Kasumi-1 (cell line): Measurements from ENCODE around the gene LRRC75A.
"Not testable (repeated sequence)": the region's sequence is repeated elsewhere in the genome, so short reads cannot be mapped to it uniquely, and the experiment has no call there.

Source experiments
- DNase-seq, 2 experiments: peaks; one replicate each; lab custom pipeline; 2025; lab: John Stamatoyannopoulos, UW

LRRC75A gene

GRCh38 chr17:16432017-16432416, 60.0 kb downstream of the LRRC75A start:
- no peak for DNase-seq

DNA sequence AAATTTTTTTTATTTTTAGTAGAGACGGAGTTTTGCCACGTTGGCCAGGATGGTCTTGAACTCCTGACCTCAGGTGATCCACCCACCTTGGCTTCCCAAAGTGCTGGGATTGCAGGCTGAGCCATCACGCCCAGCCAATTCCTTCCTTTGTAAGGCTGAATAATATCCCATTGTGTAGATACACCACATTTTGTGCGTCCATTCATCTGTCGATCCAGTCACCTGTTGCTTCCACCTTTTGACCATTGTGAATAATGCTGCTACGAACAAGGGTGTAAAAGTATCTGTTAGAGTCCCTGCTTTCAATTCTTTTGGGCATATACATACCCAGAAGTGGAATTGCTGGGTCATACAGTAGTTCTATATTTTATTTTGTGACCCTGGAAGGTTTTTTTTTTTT, 61.3 kb downstream of the LRRC75A start:
- DNase-seq: no peak

- DNase-seq: no peak
These were observed 62.9 kb downstream of the LRRC75A start for GRCh38 chr17:16429083-16429482.

GRCh38 chr17:16428098-16428882, 63.7 kb downstream of the LRRC75A start:
- DNase-seq: peak; percentile 43 to 72

DNA sequence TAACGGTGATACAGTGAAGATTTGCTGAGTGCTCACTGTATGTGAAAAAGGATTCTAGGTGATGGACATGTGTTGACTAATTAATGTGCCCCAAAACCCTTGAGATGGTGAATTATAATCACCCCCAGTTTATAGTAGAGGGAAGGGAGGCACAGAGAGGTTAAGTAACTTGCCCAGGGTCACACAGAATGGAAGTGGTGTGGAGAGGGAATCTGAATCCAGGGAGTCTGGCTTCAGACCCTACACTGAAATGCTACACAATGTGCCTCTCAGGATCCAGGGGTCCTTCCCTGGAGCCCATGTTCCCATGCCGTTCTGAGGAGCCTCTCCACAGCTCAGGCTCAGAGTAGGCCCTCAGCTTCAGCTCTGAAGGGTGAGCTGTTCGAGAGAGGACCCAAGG, 65.0 kb downstream of the LRRC75A start:
- no peak for DNase-seq

GRCh38 chr17:16425698-16426659, 66.0 kb downstream of the LRRC75A start:
- DNase-seq: no peak

GRCh38 chr17:16425202-16425601, 66.8 kb downstream of the LRRC75A start:
- no peak for DNase-seq

DNA sequence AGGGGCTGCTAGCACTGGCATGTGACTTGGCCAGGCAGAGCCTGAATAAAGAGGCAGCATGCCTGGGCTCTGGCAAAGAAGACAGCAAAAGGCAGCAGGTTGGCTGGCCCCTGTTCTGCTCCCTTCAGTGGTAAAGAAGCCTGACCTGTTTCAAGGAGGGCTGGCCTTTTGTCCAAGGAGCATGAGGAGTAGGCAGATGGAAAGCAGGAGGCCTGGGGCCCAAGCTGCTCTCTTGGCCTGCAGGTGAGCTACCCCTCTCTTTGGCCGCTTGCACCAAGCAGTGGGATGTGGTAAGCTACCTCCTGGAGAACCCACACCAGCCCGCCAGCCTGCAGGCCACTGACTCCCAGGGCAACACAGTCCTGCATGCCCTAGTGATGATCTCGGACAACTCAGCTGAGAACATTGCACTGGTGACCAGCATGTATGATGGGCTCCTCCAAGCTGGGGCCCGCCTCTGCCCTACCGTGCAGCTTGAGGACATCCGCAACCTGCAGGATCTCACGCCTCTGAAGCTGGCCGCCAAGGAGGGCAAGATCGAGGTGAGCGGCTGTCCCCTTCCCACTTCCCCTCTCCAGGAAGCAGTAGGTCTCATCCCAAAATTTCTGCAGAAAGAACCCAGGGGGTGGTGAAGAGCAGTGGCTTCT, 68.6 kb downstream of the LRRC75A start:
- DNase-seq: no peak

DNA sequence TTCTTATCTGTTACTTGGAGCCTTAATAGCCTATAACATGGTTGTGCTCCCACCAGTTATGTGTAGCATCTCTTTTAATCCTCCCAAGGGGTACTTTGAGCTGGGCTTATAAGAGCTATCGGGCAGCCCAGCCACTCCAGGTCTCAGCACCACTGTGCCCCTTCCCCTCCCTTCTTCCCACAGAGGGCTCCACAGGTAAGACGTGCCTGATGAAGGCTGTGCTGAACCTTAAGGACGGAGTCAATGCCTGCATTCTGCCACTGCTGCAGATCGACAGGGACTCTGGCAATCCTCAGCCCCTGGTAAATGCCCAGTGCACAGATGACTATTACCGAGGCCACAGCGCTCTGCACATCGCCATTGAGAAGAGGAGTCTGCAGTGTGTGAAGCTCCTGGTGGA, 69.6 kb downstream of the LRRC75A start:
- DNase-seq: no peak

DNA sequence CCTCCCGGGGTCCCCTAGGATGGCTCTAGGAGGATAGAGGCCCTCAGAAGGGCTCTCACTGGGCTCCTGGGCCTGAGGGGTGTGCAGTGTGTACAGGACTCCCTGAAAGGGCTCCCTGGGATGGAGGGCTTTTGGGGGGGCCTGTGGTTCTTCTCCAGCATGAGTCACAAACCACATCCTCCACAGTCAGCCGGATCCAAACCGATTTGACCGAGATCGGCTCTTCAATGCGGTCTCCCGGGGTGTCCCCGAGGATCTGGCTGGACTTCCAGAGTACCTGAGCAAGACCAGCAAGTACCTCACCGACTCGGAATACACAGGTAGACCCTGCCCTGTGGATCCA, 72.1 kb downstream of the LRRC75A start:
- no peak for DNase-seq

DNA sequence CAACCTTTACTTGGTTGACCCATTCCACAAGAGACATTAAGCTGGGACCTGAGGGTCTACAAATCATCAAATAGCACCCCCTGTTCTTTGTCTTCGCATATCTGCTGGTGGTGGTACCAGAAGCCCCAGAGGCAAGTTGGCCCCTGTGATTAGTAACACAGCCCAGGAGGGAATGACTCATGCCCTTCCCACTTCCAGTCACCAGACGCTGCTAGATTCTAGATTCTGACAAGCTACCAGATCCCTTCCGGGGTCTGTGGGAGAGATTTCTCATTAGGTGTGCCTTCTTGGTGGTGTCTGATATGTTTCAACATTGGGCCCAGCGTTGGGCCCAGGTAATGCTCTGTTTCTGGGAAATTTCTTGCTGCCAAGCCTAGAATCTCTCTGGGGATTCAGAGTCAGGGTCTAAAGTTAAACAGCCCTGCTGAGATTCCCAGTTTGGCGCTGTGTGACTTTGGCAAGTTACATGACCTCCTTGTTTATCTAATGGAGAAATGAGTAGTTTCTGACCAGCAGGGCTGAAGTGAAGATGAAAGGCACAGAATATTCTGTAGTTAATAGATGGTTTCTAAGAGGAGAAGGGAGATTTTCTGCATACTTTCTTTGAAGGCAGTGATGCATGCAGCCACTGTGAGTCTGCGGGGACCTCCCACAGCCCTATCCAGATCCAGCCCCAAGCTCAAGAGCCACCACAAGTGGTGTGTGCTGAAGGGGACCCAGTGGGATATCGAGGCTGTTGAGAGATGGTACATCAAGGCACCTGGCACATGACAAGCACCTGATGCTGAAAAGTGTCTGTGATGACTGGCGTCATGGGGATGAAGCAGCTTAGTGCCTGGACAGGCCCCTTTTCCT, 72.7 kb downstream of the LRRC75A start:
- DNase-seq: peak; percentile 23 to 26

GRCh38 chr17:16418685-16419068, 73.3 kb downstream of the LRRC75A start:
- DNase-seq: no peak

DNA sequence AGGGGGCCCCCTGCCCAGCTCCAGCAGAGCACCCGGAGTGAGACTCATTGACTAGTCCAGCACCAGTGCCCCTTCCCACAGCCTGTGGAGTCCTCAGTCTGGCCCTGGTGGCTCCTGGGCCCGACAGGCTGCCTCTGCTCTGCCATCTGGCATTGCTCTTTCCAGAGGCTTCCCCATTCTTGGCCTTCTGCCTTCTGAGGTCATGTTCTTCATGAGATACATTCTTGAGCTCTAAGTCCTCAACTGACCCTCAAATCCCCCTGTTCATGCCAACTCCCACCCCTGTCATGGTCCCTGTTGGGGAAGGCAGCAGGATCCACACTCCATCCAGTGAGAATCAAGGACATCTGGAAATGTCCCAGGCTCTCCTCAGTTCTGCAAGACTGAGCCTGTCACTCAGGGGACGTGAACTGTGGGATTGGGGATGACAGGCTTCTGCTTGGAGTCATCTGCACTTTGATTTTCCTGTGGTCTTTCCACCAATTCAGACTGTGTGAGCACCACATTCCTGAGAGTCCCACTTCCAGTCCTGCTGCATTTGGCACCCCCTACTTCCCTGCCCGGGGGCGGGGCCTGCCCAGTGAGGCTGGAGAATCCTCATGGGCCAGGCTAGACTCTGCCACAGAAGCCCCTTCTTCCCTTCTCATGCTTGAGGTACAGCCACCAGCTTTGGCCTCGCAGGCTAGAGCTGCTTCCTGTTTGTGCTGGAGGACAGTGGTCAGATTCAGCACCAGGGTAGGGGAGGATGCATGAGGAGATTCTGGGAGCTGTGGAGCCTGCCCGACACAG, 73.9 kb downstream of the LRRC75A start:
- DNase-seq: no peak

GRCh38 chr17:16417399-16417798, 74.6 kb downstream of the LRRC75A start:
- DNase-seq: no peak

GRCh38 chr17:16415031-16415924, 76.7 kb downstream of the LRRC75A start, which contains the start of gene TRPV2:
TSS of gene TRPV2 (plus strand) at chr17:16415571. CDS start at chr17:16417669, 2,098 bp downstream.
- no peak for DNase-seq

GRCh38 chr17:16407911-16408588, 83.9 kb downstream of the LRRC75A start:
- no peak for DNase-seq

DNA sequence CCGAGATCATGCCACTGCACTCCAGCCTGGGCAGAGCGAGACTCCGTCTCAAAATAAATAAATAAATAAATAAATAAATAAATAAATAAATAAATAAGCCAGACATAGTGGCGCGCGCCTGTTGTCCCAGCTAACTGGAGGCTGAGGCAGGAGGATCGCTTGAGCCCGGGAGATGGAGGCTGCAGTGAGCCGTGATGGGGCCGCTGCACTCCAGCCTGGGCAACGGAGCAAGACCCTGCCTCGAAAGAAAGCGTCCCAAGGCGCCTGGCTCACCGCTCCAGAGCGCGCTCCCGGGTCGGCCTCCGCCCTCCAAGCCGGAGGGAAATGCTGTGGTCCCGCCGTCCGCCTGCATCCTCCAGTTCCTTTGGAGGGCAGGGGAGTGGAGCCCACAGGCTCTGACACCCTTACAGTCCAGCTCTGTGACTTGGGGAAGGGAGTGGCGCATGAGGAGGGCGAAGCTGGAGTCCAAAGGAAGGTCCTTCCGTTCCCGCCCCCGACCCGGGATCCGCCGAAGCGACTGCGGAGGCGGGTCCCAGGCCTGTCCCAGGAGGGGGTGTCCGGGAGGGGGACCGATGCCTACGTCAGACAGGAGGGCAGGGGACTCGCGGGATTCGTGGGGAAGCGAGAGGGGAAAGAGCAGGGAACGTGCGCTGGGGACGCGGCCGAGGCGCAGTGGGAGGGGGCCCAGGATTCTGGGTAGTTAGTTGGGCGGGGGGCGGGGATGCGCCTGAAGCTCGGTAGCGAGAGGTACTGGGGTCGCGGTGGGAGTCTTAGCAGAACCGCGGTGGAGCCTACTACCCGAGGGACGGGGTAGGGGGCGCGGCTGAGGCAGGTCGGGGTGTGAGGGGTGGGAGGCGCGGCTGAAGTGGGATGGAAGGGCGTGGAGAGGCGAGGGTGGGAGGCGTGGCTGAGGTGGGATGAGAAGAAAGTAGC, 85.0 kb downstream of the LRRC75A start:
- DNase-seq: no peak

- not testable (repeated sequence) for DNase-seq
These were observed 88.1 kb downstream of the LRRC75A start for GRCh38 chr17:16403847-16404246.
